GM18505 (cell line): ENCODE data around the gene CDK14.

Experiments
- ATAC-seq: cut with Tn5 transposase; IDR thresholded peaks from one replicate; pipeline ENCODE4 v1.9.1; 2021; ENCODE audit not compliant: unreplicated experiment
- POLR2A ChIP-seq: IDR thresholded peaks from 4 replicates; pipeline ENCODE4 v1.6.1; 2011; ENCODE audit warnings: borderline replicate concordance; ENCODE audit not compliant: insufficient read depth, insufficient read length; ENCODE audit errors: extremely low read depth

Gene CDK14

GRCh38 chr7:90843472-90843871 lies 247.4 kb downstream of the CDK14 start:
- TF ChIP-seq POLR2A: no peak
- ATAC-seq: no peak

- ATAC-seq: no peak
- TF ChIP-seq POLR2A: no peak
Measured at GRCh38 chr7:90844421-90844820, 248.3 kb downstream of the CDK14 start.

- no peak for ATAC-seq
- no peak for TF ChIP-seq POLR2A
Measured at GRCh38 chr7:90846192-90846591, 250.1 kb downstream of the CDK14 start.

- ATAC-seq: no peak
- TF ChIP-seq POLR2A: no peak
Measured at GRCh38 chr7:90850066-90850465, 253.9 kb downstream of the CDK14 start.

GRCh38 chr7:90850471-90850870 lies 254.3 kb downstream of the CDK14 start:
- no peak for ATAC-seq
- TF ChIP-seq POLR2A: no peak

GRCh38 chr7:90853205-90853604 lies 257.1 kb downstream of the CDK14 start:
- TF ChIP-seq POLR2A: no peak
- ATAC-seq: no peak

- ATAC-seq: no peak
- TF ChIP-seq POLR2A: no peak
Measured at GRCh38 chr7:90856351-90857070, 260.4 kb downstream of the CDK14 start.

GRCh38 chr7:90857603-90858002 lies 261.5 kb downstream of the CDK14 start:
- TF ChIP-seq POLR2A: no peak
- no peak for ATAC-seq

- no peak for TF ChIP-seq POLR2A
- no peak for ATAC-seq
Measured at GRCh38 chr7:90858546-90858945, 262.4 kb downstream of the CDK14 start.

GRCh38 chr7:90859521-90859920 lies 263.4 kb downstream of the CDK14 start:
- TF ChIP-seq POLR2A: no peak
- no peak for ATAC-seq

GRCh38 chr7:90864088-90864487 lies 268.0 kb downstream of the CDK14 start:
- no peak for ATAC-seq
- TF ChIP-seq POLR2A: no peak

GRCh38 chr7:90869335-90869734 lies 273.2 kb downstream of the CDK14 start:
- TF ChIP-seq POLR2A: no peak
- no peak for ATAC-seq

GRCh38 chr7:90876701-90877100 lies 280.6 kb downstream of the CDK14 start:
- no peak for ATAC-seq
- no peak for TF ChIP-seq POLR2A

- TF ChIP-seq POLR2A: no peak
- peak; percentile 59 for ATAC-seq
Measured at GRCh38 chr7:90877201-90877600, 281.1 kb downstream of the CDK14 start.

GRCh38 chr7:90879924-90880323 lies 283.8 kb downstream of the CDK14 start:
- TF ChIP-seq POLR2A: no peak
- no peak for ATAC-seq
